Measurements from ENCODE around the gene SYNRG.
A peak's percentile ranks its signal among the peaks of the same experiment; 100 is the strongest.

Gene SYNRG

DNA sequence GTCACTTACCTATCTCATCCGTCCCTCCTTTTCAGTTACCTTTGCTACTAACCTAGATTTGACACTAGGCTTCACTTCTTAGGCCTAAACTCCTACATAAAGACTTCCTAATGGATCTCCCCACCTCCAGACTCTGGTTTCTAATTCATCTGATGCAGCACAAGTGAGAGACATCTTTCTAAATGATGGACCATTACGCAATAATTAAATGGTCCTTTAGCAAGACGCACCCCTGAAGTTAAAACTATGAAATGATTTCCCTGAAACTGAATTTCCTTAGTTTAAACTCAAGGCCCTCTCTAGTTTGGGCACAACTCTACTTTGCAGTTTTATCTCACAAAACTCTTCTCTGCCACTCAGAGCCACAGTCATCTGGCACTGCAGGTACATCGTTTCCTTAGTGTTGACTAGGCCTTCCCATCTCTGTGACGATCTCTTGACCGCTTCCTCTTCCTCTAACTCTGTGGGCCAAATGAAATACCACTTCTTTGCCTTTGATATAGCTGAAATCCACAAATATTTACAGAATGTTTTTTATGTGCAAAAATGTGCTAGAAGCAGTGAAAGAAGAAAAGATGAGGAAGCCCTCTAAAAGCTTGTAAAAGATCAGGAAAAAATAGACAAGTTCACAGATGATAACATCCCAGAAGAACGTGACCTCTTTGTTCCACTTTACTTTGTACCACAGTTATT, 3.3 kb downstream of the SYNRG start:
- DNase-seq (ENCODE audit: low spot score) = no peak

DNA sequence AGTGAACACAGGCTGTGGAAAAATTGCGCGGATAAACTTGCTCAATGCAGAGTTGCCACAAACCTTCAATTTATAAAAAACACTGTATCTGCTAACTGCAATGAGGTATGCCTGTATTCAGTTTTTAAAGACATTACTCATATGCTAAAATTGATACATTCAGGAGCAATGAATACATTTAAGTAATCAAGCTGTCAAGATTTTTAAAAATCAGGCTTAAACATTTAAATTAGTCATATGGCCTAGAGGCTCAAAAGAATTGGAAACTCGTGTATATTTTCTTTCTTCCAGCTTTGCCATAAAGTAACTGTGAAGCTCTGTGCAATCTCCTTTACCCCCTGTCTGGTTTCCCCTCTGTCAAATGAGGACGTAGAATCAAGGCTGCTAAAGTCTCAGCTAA, 4.1 kb downstream of the SYNRG start:
- DNase-seq (ENCODE audit: low spot score) = no peak

DNA sequence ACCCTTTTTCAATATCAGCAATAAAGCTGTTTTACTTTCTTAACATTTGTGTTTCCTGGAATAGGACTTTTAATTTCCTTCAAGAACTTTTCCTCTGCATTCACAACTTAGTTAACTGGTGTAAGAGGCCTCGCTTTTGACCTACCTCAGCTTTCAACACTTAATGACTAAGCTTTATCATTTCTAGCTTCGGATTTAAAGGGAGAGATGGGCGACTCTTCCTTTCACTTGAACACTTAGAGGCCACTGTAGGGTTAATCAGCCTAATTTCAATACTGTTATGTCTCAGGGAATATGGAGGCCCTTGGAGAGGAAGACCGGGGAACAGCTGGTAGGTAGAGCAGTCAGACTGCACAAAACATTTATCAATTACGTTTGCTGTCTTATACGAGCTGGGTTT, 4.7 kb downstream of the SYNRG start:
- DNase-seq (ENCODE audit: low spot score) = no peak

DNA sequence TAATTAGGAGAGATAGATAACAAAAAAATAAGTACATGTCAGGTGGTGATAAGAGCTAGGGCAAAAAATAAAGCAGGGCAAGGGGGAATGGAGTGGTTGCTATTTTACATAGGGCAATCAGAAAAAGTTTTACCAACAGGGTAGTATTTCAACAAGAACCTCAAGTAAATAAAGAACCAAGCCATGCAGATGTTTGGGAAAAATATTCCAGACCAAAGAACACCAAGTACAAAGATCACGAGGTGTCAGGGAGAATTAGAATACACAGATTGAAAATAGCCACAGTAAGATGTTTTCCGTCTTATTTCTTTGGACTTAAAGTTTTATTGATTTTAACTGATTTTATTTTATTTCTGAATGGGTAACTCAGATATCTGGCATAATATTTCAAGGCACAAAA, 11.1 kb downstream of the SYNRG start:
- DNase-seq (ENCODE audit: low spot score) = no peak

DNA sequence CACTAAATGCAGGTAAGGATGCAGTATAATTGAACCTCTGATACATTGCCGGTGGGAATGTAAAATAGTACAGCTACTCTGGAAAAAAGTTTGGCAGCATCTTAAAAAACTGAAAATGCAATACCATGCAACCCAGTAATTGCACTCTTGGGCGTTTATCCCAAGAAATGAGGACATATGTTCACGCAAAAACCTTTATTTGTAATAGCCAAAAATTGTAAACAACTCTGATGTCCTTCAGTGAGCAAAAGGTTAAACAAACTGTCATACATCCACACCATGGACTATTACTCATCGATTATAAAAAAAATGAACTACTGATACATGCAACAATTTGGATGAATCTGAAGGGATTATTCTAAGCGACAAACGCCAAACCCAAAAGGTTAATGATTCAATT, 16.9 kb downstream of the SYNRG start:
- DNase-seq (ENCODE audit: low spot score) = no peak

DNA sequence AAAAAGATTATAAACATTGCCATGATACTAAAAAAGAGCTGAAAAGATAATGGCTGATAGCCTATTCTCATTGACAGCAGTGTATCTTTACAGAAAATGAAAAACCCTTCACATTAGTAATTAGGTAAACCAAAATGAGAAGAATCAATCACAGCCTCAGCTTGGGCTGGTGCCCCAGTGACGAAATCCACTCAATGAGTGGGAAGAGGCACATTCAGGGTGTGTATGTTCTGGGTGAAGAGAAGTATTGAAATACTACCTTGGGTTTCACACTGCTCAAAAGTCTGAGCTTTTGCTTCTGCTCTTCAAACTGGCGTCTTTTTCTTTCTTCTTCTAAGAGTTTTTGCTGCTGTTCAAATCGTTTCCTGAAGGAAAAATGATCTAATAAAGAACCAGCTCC, 24.2 kb downstream of the SYNRG start:
- DNase-seq (ENCODE audit: low spot score) = no peak

DNA sequence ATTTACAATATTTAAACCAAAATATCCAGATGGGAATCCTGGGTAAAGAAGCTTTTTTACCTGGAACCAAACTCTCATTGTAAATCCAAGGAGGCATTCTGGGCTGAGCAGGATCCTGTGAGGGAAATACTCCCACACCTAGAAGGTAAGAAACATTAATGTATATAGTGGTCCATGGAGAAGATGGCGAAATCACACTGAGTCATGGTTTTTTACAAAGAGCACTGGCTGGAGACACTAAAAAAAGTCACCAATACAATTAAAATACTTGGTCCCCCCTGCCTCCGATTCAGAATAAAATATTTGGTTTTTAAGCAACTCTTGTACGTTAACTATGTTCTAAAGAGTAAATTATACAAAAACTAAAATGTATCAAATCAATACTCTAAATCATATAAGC, 32.9 kb downstream of the SYNRG start:
- no peak for DNase-seq (ENCODE audit: low spot score)

DNA sequence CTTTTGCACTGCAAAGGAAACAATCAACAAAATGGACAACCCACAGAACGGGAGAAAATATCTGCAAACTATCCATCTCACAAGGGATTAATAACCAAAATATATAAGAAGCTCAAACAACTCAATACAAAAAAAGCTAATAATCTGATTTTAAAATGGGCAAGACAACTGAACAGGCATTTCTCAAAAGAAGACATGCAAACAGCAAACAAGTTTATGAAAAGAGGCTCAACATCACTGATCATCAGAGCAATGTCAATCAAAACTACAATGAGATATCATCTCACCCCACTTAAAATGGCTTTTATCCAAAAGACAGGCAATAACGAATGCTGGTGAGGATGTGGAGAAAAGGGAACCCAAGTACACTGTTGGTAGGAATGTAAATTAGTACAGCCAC, 34.8 kb downstream of the SYNRG start:
- no peak for DNase-seq (ENCODE audit: low spot score)

DNA sequence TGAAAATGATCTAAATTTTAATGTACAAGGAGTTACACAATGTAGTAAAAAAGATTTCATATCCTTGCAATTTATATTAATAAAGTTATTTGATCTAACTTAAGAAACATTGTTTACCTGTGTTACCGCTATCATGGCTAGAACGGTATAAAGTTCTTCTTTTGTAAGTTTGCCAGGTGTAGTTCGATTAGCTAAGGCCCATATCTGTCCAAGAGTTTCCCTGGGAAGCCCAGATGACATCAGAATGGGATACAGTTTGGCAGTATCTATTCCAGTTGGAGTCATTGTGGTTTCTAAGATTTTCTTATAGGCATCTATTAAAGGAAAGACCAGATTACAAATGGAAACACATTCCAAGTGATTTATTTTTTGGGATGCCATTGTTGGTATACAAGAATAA, 37.5 kb downstream of the SYNRG start:
- DNase-seq (ENCODE audit: low spot score) = no peak

DNA sequence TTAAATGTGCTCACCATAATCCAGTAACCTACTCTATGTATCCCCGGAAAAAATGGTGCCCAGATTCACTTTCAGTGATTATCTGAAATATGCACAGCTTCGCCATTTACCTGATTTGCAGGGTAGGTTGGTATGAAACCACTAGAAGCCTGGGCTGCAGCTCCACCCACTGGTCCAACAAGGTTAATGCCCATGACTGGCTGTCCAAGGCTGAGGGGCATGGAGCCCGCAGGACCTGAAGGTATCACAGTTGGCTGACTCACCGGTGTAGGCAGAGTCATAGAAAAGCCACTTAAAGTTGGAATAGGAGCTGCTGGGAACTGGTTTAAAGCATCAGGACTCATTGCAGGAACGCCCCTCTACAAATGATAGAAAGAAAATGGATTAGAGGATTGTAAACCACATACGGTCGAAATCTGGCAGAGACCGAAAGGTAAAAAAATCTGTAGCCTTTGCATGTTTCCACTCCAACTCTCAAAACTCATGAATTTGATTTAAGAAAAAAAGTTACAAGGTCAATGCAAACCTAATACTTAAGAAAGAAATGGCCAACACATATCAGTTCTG, 38.6 kb downstream of the SYNRG start:
- peak; percentile 87 for DNase-seq (ENCODE audit: low spot score)

DNA sequence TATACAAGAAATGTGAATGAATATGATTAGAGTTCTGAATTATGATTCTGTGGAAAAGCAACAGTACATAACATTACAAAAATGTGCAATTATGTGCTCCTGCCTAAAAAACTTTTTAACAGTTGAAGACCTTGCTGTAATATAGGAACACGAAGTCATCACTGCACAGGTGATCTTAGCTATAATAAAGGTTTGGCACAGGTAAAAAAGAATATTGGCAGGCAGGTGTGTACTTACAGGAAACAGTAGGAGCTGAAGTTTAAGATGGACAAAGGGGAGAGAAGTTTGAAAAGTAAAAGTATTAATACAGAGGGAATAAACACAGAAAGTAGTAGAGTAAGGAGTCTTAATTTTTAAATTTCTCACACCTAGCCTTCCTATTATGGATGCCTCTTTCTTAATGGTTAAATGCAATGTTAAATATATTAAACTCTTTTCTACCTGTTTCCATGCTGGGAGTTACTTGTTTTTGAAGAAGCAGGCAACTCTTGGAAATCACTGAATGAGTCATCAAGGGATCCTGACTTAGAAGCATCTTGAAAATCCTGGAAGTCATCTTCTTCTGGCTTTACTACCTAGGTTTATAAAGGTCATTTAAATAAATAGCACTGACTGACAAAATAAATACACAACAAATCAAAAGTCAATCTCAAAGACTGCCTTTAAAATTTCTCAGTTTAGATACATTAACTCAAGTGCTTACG, 40.7 kb downstream of the SYNRG start:
- DNase-seq (ENCODE audit: low spot score) = no peak

DNA sequence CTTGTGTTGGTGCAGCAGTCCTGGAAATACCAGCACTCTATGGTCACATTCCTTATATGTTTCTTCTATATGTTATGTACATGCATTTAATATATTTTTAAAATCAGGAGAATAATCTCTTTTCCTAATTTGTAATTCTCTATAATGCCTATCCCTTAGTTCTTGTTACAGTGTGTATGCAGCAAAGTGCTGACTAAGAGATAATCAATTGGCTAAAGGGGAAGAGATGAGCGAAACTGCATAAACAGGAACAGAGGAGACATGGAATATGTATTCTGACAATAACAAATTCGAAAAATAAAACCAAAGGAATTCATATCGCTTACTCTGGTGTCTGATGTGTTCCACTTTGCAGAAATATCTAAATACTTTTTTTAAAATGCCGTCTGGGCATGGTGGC, 41.7 kb downstream of the SYNRG start:
- no peak for DNase-seq (ENCODE audit: low spot score)

DNA sequence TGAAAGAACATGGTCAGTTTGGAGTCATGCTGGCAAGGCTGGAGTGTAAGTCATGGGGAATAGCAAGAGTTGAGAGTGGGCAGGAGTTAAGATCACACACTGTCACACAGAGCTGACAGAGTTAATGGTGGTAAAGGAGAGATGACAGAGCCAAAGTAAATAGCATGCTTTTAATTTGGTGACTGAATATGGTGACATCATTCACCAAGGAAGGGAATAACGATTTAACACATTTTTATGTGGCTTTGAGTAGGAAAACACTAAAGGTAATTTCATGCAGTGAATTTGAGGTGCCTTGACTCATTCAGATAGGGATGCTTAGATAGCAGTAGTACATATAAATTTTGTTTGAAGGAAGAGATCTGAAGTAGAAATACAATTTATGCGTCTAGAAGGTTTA, 42.1 kb downstream of the SYNRG start:
- DNase-seq (ENCODE audit: low spot score) = no peak

DNA sequence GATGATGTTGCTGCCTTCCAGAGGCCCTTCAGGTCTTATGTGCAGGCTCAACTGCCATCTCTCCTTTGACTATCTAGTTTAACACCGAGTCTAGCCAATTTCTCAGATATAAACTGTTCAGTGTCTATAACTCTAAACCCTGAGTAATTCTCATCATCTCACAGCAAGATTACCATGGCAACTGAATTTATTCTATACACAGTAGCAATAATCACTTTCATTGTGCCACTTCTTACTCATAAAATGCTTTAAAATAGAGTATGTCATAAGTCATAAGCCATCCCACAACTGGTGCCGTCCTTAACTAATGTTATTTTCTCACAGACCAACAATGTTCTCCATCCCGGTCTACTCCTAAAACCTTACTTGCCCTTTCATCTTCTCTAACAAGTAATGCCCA, 45.0 kb downstream of the SYNRG start:
- DNase-seq (ENCODE audit: low spot score) = no peak

DNA sequence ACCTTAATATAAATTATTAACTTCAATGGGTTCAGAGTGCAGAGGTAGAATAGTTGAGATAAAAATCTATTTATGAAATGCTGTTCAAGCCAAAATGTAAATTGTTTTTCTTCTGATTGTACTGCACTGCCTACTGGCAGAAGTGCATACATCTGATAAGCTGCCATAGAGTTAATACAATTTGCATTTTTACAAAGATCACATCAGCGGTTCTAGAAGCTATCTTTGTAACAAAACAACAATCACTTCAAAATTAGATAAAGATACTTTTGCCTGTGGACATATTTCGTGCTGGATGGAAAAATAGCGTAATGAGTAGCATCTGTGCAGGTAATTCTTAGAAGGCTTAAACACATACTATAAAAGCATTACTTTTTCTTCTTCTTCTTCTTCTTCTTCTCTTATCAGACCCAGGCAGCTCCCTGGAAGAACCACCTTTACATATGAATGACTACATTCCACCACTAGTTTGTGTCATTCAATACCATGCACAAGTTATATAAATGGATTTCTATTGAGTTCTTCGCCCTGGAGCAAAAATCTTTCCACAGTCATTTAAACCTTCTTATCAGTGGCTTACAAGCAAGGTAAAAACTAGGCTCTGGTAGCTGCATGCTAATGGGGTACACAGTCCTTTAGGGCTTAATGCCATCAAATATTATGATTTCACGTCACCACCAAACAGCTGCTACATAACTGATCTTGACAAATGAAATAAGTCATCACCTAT, 47.0 kb downstream of the SYNRG start:
- DNase-seq (ENCODE audit: low spot score) = no peak

DNA sequence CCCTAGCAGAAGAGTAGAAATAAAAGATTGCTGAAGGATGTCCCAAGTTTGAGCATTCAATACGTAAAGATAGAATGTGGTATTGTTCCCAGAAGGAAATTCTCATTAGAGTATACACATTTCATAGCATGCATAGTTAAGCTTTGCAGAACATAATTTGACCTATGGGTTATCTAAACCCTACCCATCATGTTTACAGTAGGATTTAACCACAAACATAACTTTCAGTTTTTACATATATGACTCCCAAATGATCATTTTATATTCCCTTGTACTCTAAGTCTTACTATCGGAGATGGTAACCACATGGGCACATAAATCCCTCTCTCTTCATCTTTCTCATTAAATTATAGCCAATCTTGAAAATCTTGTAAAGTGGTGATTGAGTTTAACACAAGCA, 50.9 kb downstream of the SYNRG start:
- no peak for DNase-seq (ENCODE audit: low spot score)

DNA sequence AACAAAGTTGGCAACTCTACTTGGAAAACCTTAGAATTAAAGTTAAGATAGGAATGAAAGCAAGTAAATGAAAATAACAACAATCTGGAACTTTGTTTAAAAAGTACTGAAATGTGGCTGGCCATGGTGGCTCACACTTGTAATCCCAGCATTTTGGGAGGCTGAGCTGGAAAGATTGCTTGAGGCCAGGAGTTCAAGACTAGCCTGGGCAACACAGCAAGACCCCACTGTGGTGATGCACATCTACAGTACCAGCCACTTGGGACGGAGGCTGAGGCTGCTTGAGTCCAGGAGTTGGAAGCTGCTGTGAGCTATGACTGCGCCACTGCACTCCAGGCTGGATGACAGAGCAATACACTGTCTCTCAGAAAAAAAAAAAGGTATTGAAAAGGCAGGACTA, 51.7 kb downstream of the SYNRG start:
- no peak for DNase-seq (ENCODE audit: low spot score)

DNA sequence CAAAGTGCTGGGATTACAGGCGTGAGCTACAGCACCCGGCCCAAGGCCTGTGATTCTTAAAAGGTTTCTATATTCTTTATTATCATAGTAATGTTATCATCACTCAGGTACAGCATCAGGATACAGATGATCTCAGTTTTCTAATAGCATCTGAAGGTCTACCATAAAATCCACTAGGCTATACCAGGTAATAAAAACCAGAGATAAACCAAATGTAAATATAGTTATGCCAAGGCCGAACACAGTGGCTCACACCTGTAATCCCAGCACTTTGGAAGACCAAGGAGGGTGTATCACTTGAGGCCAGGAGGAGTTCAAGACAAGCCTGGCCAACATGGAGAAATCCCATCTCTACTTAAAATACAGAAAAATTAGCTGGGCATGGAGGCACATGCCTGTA, 53.8 kb downstream of the SYNRG start:
- no peak for DNase-seq (ENCODE audit: low spot score)

DNA sequence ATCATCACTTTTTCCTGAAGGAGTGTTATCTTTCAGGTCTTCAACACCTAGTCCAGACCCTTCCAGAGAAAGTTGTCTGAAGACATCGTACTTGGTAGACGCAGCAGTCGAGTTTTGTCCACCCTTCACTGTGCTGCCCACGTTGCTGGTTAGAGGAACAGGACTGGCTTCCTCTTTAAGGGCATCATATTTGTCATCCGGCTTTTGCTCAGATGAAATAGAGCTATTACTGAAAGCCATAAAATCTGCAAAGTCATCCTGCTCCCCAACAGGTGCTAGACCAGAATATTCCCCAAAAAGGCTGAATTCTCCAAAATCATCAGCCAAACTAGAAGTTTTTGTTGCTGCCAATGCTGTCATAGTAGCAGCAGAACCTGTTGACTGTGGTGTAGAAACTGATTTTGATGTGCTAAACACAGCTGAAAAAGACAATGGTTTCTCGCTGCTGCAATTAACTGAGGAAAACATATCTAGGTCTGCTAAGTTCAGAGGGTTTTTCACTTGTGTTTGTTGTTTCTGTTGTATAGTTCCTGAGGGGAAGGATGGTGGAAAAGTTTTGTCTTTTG, 55.7 kb downstream of the SYNRG start:
- no peak for DNase-seq (ENCODE audit: low spot score)

DNA sequence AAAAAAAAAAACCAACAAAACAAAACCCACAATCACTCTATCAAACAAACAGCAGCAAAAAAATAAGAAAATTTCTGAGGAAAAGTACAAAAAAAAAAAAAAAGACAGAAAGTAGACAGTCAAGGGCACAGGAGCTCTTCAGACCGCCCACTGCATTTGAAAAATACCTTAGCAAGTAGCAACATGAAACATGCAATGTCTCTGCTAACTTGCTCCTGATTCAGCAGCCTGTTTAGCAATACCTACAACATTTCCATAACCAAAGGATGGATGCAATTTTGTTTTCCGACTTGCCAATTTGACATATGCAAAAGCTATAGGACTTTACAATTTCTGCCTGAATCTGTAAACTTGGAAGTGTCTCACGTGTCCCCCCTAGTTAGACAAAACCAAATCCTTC, 57.4 kb downstream of the SYNRG start:
- DNase-seq (ENCODE audit: low spot score) = no peak

DNA sequence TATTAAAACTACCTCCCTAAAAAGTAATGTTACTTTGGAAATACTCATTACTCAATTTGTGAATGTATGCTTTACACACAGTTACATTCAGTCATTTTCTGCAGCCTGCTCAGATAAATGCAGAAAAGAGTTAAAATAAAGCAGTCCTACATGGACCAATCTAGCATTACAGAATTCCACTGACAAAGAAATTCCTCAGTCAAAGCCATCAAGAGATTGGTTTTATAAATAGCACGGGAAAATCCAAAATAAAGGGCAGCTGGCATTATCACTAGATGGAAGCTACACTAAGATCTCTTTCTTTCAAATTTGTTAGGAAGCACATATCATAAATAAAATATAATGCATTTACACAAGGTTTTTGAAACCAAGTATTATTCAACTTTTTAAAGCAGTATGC, 61.2 kb downstream of the SYNRG start:
- DNase-seq (ENCODE audit: low spot score) = no peak

DNA sequence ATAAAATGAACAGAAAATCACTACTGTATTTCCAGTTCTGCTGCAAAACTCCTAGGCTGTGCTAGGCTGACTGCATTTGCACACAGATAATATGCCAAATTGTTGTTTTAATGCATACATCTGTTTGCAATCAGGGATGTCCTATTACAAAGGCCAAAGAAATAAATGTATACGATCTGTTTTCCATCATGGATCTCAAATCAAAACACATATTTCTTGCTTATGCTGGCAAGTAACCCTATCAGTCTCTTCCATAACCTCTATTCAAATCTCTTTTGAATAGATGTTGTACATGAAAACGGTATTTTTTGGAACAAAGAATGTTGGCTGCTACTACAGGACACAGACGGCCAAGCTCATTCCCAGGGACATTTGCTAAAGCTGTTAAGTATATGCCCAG, 62.9 kb downstream of the SYNRG start:
- DNase-seq (ENCODE audit: low spot score) = no peak

DNA sequence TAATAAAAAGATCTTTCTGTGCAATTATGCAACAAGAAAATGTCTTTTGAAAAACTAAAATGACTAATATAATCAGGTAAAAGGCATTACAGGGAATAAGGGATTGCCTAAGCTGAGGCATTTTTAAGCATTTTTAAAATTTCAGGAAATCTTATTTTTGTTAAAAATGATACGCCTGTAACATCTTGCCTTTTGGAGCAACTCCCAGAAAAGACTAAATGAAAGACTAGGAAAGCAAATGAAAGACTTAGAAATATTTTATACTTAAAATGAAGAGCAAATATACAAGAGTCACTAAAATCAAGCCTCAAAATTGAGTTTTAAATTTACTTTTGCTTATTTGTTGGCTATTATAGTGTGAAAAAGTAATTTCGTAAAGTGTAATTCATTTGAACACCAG, 63.7 kb downstream of the SYNRG start:
- DNase-seq (ENCODE audit: low spot score) = no peak

Measured in RKO (cell line).